Ovary (tissue), 3 donors: ENCODE results near the gene EIF3B.

Source experiments
- POLR2A ChIP-seq: fragments of 450-650 bp; IDR thresholded peaks from one replicate; pipeline ENCODE4 v1.6.1; 2017; ENCODE audit warnings: antibody characterized with exemption, mild to moderate bottlenecking, moderate library complexity
- TF ChIP-seq, protein P1 (sequence below), 3 donors: fragments of 450-650 bp in 2 of 3; fragments of 200-600 bp in 1 of 3; IDR thresholded peaks; one replicate each; pipeline versions ENCODE4 v1.5.1 to v1.8.0; 2016 to 2022; ENCODE audit warnings: antibody characterized with exemption in 3 of 3, mild to moderate bottlenecking in 1 of 3
- donor health status: DM: no; HTN: no; CAD: no.

DNA sequence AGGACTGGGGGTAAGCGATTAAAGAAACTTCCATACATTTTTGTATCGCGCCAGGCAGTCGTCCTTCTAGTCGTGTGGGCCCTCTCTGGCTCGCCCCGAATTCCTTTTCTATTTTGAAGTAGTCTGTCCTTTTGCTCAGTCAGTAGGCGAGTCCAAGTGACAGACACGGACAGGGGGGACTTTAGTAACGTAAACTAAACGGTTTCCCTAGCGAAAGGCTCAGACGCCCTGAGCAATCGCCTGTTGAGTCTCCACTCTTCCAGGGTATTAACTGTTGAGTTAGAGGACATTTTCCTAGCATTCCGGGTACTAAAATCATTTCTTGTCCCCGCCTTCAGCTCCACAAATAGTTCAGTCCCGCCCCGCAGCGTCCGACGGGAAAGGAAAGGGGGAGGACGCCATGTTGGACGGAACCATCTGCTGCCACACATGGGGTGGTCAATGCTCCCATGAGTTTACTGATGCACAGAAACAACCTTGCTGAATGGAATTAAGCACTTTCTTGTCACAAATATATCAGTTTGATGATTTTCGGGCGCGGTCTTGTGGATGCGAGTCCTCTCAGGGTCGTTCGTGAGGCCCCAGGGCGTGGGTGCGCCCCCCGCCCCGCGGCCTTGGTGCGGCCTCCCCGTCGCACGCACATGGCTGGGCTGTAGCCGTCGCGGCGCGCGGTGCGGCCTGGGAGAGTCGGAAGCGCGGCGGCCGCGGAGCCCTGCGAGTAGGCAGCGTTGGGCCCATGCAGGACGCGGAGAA lies at the start of gene EIF3B:
- TF ChIP-seq, protein P1, sequence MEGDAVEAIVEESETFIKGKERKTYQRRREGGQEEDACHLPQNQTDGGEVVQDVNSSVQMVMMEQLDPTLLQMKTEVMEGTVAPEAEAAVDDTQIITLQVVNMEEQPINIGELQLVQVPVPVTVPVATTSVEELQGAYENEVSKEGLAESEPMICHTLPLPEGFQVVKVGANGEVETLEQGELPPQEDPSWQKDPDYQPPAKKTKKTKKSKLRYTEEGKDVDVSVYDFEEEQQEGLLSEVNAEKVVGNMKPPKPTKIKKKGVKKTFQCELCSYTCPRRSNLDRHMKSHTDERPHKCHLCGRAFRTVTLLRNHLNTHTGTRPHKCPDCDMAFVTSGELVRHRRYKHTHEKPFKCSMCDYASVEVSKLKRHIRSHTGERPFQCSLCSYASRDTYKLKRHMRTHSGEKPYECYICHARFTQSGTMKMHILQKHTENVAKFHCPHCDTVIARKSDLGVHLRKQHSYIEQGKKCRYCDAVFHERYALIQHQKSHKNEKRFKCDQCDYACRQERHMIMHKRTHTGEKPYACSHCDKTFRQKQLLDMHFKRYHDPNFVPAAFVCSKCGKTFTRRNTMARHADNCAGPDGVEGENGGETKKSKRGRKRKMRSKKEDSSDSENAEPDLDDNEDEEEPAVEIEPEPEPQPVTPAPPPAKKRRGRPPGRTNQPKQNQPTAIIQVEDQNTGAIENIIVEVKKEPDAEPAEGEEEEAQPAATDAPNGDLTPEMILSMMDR (IDR thresholded peaks at IDR 0.05) = peak in 1 of 3 donors; percentile 22
- TF ChIP-seq POLR2A = peak; percentile 13
